ENCODE measurements around the gene ELOVL1.
"Not testable (repeated sequence)": the region's sequence is repeated elsewhere in the genome, so short reads cannot be mapped to it uniquely, and the experiment has no call there.

Gene ELOVL1

GRCh38 chr1:43367904-43368645, at the start of gene ELOVL1:
Gene ELOVL1, minus strand, starts transcription at chr1:43368011. Its CDS starts 2,402 bp downstream, at chr1:43365609.
- DNase-seq (ENCODE audit: low read depth in 4 of 4, low spot score in 1 of 4): peak; percentile 68 to 93 (median 86)

- DNase-seq (ENCODE audit: low read depth in 4 of 4, low spot score in 1 of 4): no peak
Observed at GRCh38 chr1:43415901-43416300, 48.1 kb upstream of the ELOVL1 start.

GRCh38 chr1:43414634-43415223, 46.9 kb upstream of the ELOVL1 start:
- DNase-seq (ENCODE audit: low read depth in 4 of 4, low spot score in 1 of 4): peak; percentile 9 to 37 (median 24)

DNA sequence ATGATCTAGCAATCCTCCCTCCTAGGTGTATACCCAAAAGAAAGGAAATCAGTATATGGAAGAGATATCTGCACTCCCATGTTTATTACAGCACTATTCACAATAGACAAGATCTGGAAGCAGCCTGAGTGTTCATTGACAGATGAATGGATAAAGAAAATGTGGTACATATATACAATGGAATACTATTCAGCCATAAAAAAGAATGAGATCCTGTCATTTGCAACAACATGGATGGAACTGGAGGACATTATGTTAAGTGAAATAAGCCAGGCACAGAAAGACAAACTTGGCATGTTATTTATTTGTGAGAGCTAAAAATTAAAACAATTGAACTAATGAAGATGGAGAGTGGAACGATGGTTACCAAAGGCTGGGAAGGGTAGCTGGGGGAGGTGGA, 45.6 kb upstream of the ELOVL1 start:
- not testable (repeated sequence) for DNase-seq (ENCODE audit: low read depth in 4 of 4, low spot score in 1 of 4)

- DNase-seq (ENCODE audit: low read depth in 4 of 4, low spot score in 1 of 4): no peak
Observed at GRCh38 chr1:43410571-43410970, 42.8 kb upstream of the ELOVL1 start.

GRCh38 chr1:43405876-43406234, 38.0 kb upstream of the ELOVL1 start:
- DNase-seq (ENCODE audit: low read depth in 4 of 4, low spot score in 1 of 4): no peak

DNA sequence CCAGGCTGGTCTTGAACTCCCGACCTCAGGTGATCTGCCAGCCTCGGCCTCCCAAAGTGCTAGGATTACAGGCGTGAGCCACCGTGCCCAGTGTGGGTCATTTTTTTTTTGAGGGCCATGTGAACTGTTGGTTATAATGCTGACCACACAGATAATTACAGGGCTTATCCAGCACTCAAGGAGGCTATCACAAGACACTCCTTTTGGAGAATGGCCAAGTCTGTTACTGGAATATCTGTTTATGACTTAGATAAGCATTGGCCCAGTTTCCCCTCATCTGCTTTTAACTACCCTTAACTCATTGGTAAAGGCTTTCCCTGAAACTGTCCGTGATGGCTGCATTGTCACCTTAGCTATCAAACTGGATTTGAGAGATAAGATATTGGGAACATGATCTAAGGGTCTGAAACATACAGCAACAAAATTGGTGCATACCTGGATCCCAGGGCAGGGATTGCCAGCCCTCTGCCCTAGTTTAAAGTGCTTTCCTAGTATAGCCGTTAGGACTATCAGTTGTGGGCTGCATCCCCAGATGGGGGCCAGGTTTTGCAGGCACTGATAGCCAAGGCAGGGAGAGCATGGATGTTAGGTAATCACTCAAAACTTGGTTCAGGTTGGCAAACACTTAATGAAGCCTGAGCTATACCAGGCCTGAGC, 37.5 kb upstream of the ELOVL1 start:
- DNase-seq (ENCODE audit: low read depth in 4 of 4, low spot score in 1 of 4): no peak

GRCh38 chr1:43404353-43404752, 36.5 kb upstream of the ELOVL1 start:
- DNase-seq (ENCODE audit: low read depth in 4 of 4, low spot score in 1 of 4): no peak

DNA sequence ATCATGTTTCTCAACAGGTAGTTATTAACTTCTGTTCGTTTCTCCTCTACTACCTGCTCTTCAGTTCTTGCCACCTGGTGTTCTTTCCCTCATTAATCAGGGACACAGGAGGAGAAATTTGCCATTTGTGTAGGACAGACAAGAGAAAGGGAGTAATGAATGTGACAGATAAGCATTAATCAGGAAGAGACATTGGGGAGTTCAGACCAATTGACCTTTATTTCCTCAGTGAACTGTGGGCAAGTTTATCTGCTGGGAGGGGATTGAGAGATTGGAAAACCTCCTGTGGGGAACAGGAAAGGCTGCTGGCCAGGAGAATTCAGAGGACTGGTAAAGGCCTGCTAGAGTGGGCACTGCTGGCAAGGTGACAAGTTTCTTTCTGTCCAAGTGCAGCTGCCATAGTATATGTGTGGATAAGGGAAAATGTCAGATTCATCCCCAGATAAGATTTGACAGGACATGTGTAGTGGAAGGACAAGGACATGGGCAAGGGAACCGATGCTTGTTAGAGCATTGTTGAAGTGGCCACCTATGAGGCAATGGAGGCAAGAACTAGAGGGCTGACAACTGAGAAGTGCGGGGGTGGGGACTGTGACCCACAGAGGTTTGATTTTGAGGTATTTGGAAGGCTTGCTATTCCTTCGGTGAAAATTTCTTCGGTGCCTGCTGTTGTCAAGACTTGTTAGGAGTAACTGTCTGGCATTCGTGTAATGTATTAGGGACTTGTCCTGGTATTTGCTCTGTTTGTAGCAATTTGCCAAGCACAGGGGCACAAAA, 34.5 kb upstream of the ELOVL1 start:
- no peak for DNase-seq (ENCODE audit: low read depth in 4 of 4, low spot score in 1 of 4)

DNA sequence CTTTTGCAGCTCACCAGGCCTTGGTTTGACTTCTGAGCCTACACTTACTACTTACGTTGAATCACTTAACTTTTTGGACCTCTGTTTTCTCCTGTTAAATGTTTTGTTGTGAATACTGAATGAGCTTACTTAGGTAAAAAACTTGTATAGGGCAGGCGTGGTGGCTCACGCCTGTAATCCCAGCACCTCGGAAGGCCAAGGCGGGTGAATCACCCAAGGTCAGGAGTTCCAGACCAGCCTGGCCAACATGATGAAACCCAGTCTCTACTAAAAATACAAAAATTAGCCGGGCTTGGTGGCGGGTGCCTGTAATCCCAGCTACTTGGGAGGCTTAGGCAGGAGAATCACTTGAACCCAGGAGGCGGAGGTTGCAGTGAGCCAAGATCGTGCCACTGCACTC, 32.6 kb upstream of the ELOVL1 start:
- not testable (repeated sequence) for DNase-seq (ENCODE audit: low read depth in 4 of 4, low spot score in 1 of 4)

DNA sequence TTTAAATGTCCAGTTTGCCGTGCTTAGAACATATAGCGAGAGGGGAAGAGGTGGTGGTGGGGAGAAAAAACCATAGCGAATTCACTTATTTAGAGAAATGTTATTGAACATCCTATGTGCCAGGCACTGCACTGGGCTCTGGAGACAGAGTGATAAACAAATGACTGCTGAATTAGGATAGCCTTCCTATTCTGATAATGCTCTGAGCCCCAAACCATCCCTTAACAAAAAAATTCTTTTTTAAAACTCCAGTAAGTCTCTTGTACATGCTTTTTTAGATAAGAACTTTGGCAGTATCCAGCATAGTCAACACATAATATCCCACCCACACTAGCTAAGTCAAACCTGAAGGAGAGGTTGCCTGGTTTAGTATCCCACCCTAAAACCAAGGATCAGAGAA, 30.4 kb upstream of the ELOVL1 start:
- no peak for DNase-seq (ENCODE audit: low read depth in 4 of 4, low spot score in 1 of 4)

GRCh38 chr1:43396059-43396458, 28.2 kb upstream of the ELOVL1 start:
- no peak for DNase-seq (ENCODE audit: low read depth in 4 of 4, low spot score in 1 of 4)

- DNase-seq (ENCODE audit: low read depth in 4 of 4, low spot score in 1 of 4): no peak
Observed at GRCh38 chr1:43395523-43395922, 27.7 kb upstream of the ELOVL1 start.

DNA sequence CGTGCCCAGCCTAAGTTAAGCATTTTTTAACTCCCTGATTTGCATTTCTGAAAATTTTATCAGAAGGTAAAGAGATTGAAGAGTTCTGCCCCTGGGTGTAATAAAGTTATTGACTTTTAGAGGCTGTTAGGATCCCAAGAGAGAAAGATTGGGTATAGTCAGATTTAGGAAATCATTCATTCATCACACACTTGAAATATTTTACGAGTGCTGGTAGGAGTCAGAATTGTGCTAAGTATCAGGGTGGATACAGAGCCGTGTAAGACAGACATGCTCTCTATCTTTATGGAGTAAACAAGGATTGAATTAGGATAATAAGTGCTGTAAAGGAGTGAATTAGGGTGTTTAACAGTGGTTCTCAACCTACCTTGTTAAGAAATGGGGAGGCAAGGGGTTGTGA, 24.9 kb upstream of the ELOVL1 start:
- no peak for DNase-seq (ENCODE audit: low read depth in 4 of 4, low spot score in 1 of 4)

DNA sequence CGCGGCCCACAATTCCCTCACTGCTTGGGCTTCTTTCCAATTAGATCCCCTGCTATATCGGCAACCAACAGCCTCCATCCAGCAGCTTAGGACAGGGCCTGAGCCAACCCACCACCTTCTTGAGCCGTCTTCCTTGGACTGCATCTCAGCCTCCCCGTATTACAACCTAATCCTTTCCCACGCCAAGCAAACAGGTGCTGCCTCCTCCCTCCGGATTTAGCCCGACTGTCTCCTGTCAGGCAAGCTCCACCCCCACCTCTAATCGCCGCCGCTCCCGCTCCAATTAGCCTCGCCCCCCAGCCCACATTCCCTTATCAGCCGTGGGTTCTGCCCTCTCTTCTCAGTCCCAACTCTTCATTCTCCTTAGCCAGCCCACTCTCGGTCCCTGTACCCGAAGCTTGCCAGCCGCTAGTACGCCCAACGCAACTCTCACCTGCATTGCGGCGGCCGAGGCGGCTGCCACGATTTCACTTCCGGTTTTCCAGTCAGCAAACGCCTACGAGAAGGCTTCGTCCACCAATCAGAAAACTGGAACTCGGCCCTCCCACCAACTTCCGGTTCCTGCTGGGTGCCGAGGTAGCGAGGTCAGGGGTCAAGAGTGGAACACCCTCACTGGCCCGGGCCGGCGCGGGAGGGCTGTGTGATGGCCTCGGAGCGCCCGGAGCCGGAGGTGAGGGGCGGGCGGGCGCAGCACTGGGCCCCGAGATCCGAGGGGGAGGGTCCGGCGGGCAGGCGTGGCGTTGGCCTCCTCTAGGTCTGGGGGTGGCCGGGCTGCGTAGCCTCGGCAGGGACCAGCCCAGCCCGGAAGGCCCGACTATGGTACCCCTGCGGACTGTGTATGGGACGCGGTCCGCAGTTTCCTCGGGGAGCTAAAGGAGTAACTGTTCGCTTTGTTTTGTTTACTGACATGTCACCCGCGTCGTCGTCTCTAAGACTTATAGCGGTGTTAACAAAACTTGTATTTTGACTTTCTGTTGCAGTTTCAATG, 21.8 kb upstream of the ELOVL1 start, which contains the start of the genes MED8 and SZT2:
MED8 (minus strand) TSS at position 475 of the 988 bp plus-strand sequence; CDS start at position 439, 36 bp downstream.
SZT2 (plus strand) TSS at position 574 of the 988 bp plus-strand sequence; CDS start at position 644, 70 bp downstream.
- peak; percentile 81 to 91 (median 84) for DNase-seq (ENCODE audit: low read depth in 4 of 4, low spot score in 1 of 4)

GRCh38 chr1:43388613-43389012, 20.8 kb upstream of the ELOVL1 start:
- DNase-seq (ENCODE audit: low read depth in 4 of 4, low spot score in 1 of 4): no peak

- no peak for DNase-seq (ENCODE audit: low read depth in 4 of 4, low spot score in 1 of 4)
Observed at GRCh38 chr1:43387976-43388599, 20.3 kb upstream of the ELOVL1 start.

- no peak for DNase-seq (ENCODE audit: low read depth in 4 of 4, low spot score in 1 of 4)
Observed at GRCh38 chr1:43386676-43387075, 18.9 kb upstream of the ELOVL1 start.

GRCh38 chr1:43383449-43383848, 15.6 kb upstream of the ELOVL1 start:
- no peak for DNase-seq (ENCODE audit: low read depth in 4 of 4, low spot score in 1 of 4)
